PFSK-1 (cell line): ENCODE measurements around the gene HLX.

ENCODE experiments used
- POLR2AphosphoS5 ChIP-seq: IDR thresholded peaks from 2 replicates; pipeline ENCODE4 v1.6.1; 2012; ENCODE audit warnings: low read depth, mild to moderate bottlenecking, control low read depth, low read length, moderate library complexity
- SIN3A ChIP-seq: IDR thresholded peaks from 2 replicates; pipeline ENCODE4 v1.6.1; 2012; ENCODE audit warnings: mild to moderate bottlenecking, low read length, moderate library complexity, borderline replicate concordance; ENCODE audit not compliant: insufficient read depth
- TAF1 ChIP-seq: IDR thresholded peaks from 2 replicates; pipeline ENCODE4 v1.6.1; 2012; ENCODE audit warnings: low read length, control low read depth, borderline replicate concordance; ENCODE audit not compliant: insufficient read depth
- TF ChIP-seq, protein P1 (sequence below), 2 experiments: IDR thresholded peaks; 2 replicates each; pipeline versions ENCODE4 v1.6.1 to v1.8.0; 2011 to 2012; ENCODE audit warnings: low read depth in 2 of 2, low read length in 2 of 2, control low read depth in 1 of 2, inconsistent platforms in 1 of 2, mild to moderate bottlenecking in 1 of 2, moderate library complexity in 1 of 2; ENCODE audit not compliant: insufficient read depth in 1 of 2

DNA sequence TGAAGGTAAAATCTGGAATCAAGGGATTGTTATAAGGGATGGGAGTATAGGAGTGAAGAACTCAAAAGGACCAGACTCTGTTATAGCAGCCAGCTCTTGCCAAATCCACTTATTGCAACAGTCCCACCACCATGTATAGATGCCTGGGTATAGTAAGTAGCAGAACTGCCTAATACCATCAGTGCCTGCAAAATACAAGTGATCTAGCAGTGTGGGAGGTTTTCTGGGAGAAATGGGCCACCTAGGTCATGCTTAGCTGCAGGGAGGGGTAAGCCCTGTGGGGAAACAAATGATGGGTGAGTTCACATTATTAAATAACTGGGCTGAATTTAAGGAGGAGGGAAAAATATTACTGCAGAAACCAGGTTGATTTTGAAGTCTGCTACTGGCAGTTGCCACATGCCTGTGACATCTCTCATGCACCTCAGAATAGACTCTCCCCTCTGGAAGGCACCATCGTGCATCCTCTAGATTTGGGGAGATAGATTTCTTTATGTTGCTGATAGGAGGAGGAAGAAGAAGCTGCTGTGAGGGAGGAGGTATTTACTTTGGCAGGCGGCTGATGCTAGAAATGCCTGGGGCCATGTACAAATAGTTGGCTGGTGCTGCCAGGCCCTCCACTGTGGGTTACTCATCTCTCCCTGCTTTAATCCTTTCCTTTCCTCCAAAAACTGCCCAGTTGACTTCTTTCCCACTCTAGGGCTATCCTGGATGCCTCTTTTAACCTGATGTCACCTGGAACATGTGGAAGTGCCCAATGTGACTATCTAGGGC, 27.5 kb downstream of the HLX start:
- TF ChIP-seq, protein P1, sequence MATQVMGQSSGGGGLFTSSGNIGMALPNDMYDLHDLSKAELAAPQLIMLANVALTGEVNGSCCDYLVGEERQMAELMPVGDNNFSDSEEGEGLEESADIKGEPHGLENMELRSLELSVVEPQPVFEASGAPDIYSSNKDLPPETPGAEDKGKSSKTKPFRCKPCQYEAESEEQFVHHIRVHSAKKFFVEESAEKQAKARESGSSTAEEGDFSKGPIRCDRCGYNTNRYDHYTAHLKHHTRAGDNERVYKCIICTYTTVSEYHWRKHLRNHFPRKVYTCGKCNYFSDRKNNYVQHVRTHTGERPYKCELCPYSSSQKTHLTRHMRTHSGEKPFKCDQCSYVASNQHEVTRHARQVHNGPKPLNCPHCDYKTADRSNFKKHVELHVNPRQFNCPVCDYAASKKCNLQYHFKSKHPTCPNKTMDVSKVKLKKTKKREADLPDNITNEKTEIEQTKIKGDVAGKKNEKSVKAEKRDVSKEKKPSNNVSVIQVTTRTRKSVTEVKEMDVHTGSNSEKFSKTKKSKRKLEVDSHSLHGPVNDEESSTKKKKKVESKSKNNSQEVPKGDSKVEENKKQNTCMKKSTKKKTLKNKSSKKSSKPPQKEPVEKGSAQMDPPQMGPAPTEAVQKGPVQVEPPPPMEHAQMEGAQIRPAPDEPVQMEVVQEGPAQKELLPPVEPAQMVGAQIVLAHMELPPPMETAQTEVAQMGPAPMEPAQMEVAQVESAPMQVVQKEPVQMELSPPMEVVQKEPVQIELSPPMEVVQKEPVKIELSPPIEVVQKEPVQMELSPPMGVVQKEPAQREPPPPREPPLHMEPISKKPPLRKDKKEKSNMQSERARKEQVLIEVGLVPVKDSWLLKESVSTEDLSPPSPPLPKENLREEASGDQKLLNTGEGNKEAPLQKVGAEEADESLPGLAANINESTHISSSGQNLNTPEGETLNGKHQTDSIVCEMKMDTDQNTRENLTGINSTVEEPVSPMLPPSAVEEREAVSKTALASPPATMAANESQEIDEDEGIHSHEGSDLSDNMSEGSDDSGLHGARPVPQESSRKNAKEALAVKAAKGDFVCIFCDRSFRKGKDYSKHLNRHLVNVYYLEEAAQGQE (IDR thresholded peaks at IDR 0.05; ENCODE audit: insufficient read depth in 1 of 2, low read depth in 2 of 2, low read length in 2 of 2), result no peak
- TF ChIP-seq POLR2AphosphoS5, result no peak
- no peak for TF ChIP-seq TAF1
- no peak for TF ChIP-seq SIN3A
